Measurements from ENCODE around the gene HOXC13.

Gene HOXC13

GRCh38 chr12:53973236-53974042, 34.8 kb downstream of the HOXC13 start:
- Histone ChIP-seq H3K27ac (ENCODE audit: low read depth, low read length, severe bottlenecking) (no peak overlapping the region), H3K9me3 (ENCODE audit: control insufficient read depth, low read length) (no peaks in the 10 kb centered on the region), H3K4me3 (ENCODE audit: extremely low read depth, insufficient read depth, low read length, poor library complexity, severe bottlenecking) (no peak overlapping the region), H3K36me3 (ENCODE audit: control insufficient read depth, insufficient read depth, low read length) (no peaks in the 10 kb centered on the region), H3K4me1 (ENCODE audit: control insufficient read depth, insufficient read depth, low read length, poor library complexity, severe bottlenecking) (peaks cover 3% of the 10 kb centered on the region)
- 1 to 4% methylated on average over 40 to 58 of the region's 71 CpGs for WGBS, 2 experiments (ENCODE audit: insufficient coverage in 2 of 2)

GRCh38 chr12:53974084-53975063, 35.7 kb downstream of the HOXC13 start, which contains the start of gene HOTAIR:
Gene HOTAIR (minus strand): TSS chr12:53974954.
- WGBS, 2 experiments (ENCODE audit: insufficient coverage in 2 of 2): 3 to 6% methylated on average over 42 to 43 of the region's 63 CpGs
- H3K4me3 ChIP-seq (ENCODE audit: extremely low read depth, insufficient read depth, low read length, poor library complexity, severe bottlenecking): no peak within 1 kb of the TSS
- H3K36me3 ChIP-seq (ENCODE audit: control insufficient read depth, insufficient read depth, low read length): no peaks in the 10 kb centered on the region
- H3K9me3 ChIP-seq (ENCODE audit: control insufficient read depth, low read length): no peaks in the 10 kb centered on the region
- H3K4me1 ChIP-seq (ENCODE audit: control insufficient read depth, insufficient read depth, low read length, poor library complexity, severe bottlenecking): peaks cover 3% of the 10 kb centered on the region
- H3K27ac ChIP-seq (ENCODE audit: low read depth, low read length, severe bottlenecking): no peak within 1 kb of the TSS

GRCh38 chr12:53975064-53975471, 36.4 kb downstream of the HOXC13 start:
- 13 to 20% methylated on average over 1 to 6 of the region's 25 CpGs for WGBS, 2 experiments (ENCODE audit: insufficient coverage in 2 of 2)
- Histone ChIP-seq H3K9me3 (ENCODE audit: control insufficient read depth, low read length) (no peaks in the 10 kb centered on the region), H3K36me3 (ENCODE audit: control insufficient read depth, insufficient read depth, low read length) (no peaks in the 10 kb centered on the region), H3K27ac (ENCODE audit: low read depth, low read length, severe bottlenecking) (no peak overlapping the region), H3K4me3 (ENCODE audit: extremely low read depth, insufficient read depth, low read length, poor library complexity, severe bottlenecking) (no peak overlapping the region), H3K4me1 (ENCODE audit: control insufficient read depth, insufficient read depth, low read length, poor library complexity, severe bottlenecking) (peaks cover 3% of the 10 kb centered on the region)

GRCh38 chr12:53975479-53976152, 37.0 kb downstream of the HOXC13 start:
- WGBS, 2 experiments (ENCODE audit: insufficient coverage in 2 of 2): 7 to 13% methylated on average over 18 to 22 of the region's 31 CpGs
- Histone ChIP-seq H3K36me3 (ENCODE audit: control insufficient read depth, insufficient read depth, low read length) (no peaks in the 10 kb centered on the region), H3K9me3 (ENCODE audit: control insufficient read depth, low read length) (no peaks in the 10 kb centered on the region), H3K27ac (ENCODE audit: low read depth, low read length, severe bottlenecking) (no peak overlapping the region), H3K4me1 (ENCODE audit: control insufficient read depth, insufficient read depth, low read length, poor library complexity, severe bottlenecking) (peaks cover 3% of the 10 kb centered on the region), H3K4me3 (ENCODE audit: extremely low read depth, insufficient read depth, low read length, poor library complexity, severe bottlenecking) (no peak overlapping the region)

GRCh38 chr12:53976172-53976822, 37.7 kb downstream of the HOXC13 start:
- H3K27ac ChIP-seq (ENCODE audit: low read depth, low read length, severe bottlenecking): no peak overlapping the region
- WGBS, 2 experiments (ENCODE audit: insufficient coverage in 2 of 2): 8 to 22% methylated on average over 7 to 8 of the region's 21 CpGs

GRCh38 chr12:53976823-53977595, 38.4 kb downstream of the HOXC13 start:
- 0% methylated on average over 1 of the region's 9 CpGs; no CpG with 5 or more reads in 1 of the 2 experiments for WGBS, 2 experiments (ENCODE audit: insufficient coverage in 2 of 2)
- no peak overlapping the region for H3K27ac ChIP-seq (ENCODE audit: low read depth, low read length, severe bottlenecking)

More at GRCh38 chr12:53976172-53976822, 37.7 kb downstream of the HOXC13 start:
- H3K4me3 ChIP-seq (ENCODE audit: extremely low read depth, insufficient read depth, low read length, poor library complexity, severe bottlenecking): no peak overlapping the region
- no peaks in the 10 kb centered on the region for H3K9me3 ChIP-seq (ENCODE audit: control insufficient read depth, low read length)
- H3K36me3 ChIP-seq (ENCODE audit: control insufficient read depth, insufficient read depth, low read length): no peaks in the 10 kb centered on the region
- peaks cover 3% of the 10 kb centered on the region for H3K4me1 ChIP-seq (ENCODE audit: control insufficient read depth, insufficient read depth, low read length, poor library complexity, severe bottlenecking)

GRCh38 chr12:53977596-53978445, 39.2 kb downstream of the HOXC13 start:
- Histone ChIP-seq H3K4me1 (ENCODE audit: control insufficient read depth, insufficient read depth, low read length, poor library complexity, severe bottlenecking) (peaks cover 3% of the 10 kb centered on the region), H3K4me3 (ENCODE audit: extremely low read depth, insufficient read depth, low read length, poor library complexity, severe bottlenecking) (no peak overlapping the region), H3K27ac (ENCODE audit: low read depth, low read length, severe bottlenecking) (no peak overlapping the region), H3K9me3 (ENCODE audit: control insufficient read depth, low read length) (no peaks in the 10 kb centered on the region), H3K36me3 (ENCODE audit: control insufficient read depth, insufficient read depth, low read length) (no peaks in the 10 kb centered on the region)
- WGBS, 2 experiments (ENCODE audit: insufficient coverage in 2 of 2): 12 to 13% methylated on average over 6 to 7 of the region's 11 CpGs

More at GRCh38 chr12:53976823-53977595, 38.4 kb downstream of the HOXC13 start:
- H3K4me3 ChIP-seq (ENCODE audit: extremely low read depth, insufficient read depth, low read length, poor library complexity, severe bottlenecking): no peak overlapping the region
- no peaks in the 10 kb centered on the region for H3K36me3 ChIP-seq (ENCODE audit: control insufficient read depth, insufficient read depth, low read length)
- H3K4me1 ChIP-seq (ENCODE audit: control insufficient read depth, insufficient read depth, low read length, poor library complexity, severe bottlenecking): peaks cover 3% of the 10 kb centered on the region
- no peaks in the 10 kb centered on the region for H3K9me3 ChIP-seq (ENCODE audit: control insufficient read depth, low read length)

GRCh38 chr12:53978477-53979356, 40.1 kb downstream of the HOXC13 start:
- H3K4me1 ChIP-seq (ENCODE audit: control insufficient read depth, insufficient read depth, low read length, poor library complexity, severe bottlenecking): peaks cover 3% of the 10 kb centered on the region
- H3K27ac ChIP-seq (ENCODE audit: low read depth, low read length, severe bottlenecking): no peak overlapping the region
- no peaks in the 10 kb centered on the region for H3K9me3 ChIP-seq (ENCODE audit: control insufficient read depth, low read length)
- 27 to 28% methylated on average over 3 to 5 of the region's 15 CpGs for WGBS, 2 experiments (ENCODE audit: insufficient coverage in 2 of 2)
- H3K4me3 ChIP-seq (ENCODE audit: extremely low read depth, insufficient read depth, low read length, poor library complexity, severe bottlenecking): no peak overlapping the region
- H3K36me3 ChIP-seq (ENCODE audit: control insufficient read depth, insufficient read depth, low read length): no peaks in the 10 kb centered on the region

Data from mesodermal cell (in vitro differentiated cells).